Effector memory CD4-positive, alpha-beta T cell (primary cell): ENCODE results near the gene CRTC3.

Source experiments
- DNase-seq, 3 donors: peaks; one replicate each; pipeline ENCODE4 v3.0.0-alpha.2; 2020
- H3K27ac ChIP-seq: 2 replicates; pipeline ENCODE4 v1.7.0; 2013; ENCODE audit warnings: mild to moderate bottlenecking, low read length, moderate library complexity; ENCODE audit not compliant: insufficient read depth, poor library complexity, severe bottlenecking
- H3K27me3 ChIP-seq: replicated peaks from 2 replicates; pipeline ENCODE4 v1.7.0; 2013; ENCODE audit warnings: mild to moderate bottlenecking, low read length; ENCODE audit not compliant: insufficient read depth, control insufficient read depth, poor library complexity, severe bottlenecking
- H3K36me3 ChIP-seq: 2 replicates; pipeline ENCODE4 v1.7.0; 2013; ENCODE audit warnings: mild to moderate bottlenecking, low read length, moderate library complexity; ENCODE audit not compliant: control insufficient read depth, insufficient read depth
- H3K4me1 ChIP-seq: 2 replicates; pipeline ENCODE4 v1.7.0; 2013; ENCODE audit warnings: low read length, mild to moderate bottlenecking; ENCODE audit not compliant: control insufficient read depth, insufficient read depth, poor library complexity, severe bottlenecking
- H3K4me3 ChIP-seq: 2 replicates; pipeline ENCODE4 v1.7.0; 2013; ENCODE audit warnings: low read length, low read depth, mild to moderate bottlenecking; ENCODE audit not compliant: insufficient read depth, poor library complexity, severe bottlenecking
- H3K9me3 ChIP-seq: 2 replicates; pipeline ENCODE4 v1.7.0; 2013; ENCODE audit warnings: mild to moderate bottlenecking, low read length, moderate library complexity; ENCODE audit not compliant: control insufficient read depth

Gene CRTC3

DNA sequence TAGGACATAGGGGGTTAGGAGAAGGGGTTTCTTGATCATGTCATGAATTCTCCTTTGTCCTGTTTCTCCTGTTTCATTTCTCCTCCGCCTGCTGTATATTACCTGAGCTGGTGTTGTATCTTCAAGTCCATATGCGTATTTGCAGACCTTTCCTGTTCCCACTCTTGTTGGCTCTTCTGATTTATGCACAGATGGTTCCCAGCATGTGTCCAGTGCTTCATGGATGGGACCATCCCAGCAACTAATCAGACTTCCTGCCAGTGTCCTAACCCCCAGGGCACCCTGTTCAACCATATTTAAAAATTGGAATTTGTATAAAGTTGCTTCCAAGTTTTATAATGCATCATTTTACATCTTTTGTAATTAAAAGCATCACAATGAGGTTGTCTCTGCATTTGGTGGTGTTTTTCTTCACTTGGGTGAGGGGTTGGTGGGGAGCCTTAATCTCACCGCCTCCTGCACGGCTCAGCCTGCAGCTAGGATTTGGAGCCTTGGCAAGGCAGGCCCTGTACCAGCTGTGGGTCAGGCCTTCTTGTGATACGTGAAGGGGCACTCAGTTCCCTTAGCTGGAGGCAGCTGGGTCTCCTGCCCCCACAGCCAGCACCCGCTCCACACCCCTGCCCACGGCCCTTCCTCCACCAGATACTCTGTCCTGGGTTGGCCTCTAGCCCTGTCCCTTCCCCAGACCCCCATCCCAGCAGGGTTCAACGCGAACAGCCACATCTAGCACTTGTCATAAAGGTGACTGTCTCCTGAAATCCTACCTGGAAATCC, 115.4 kb downstream of the CRTC3 start:
- no peaks in the 10 kb centered on the region for H3K27me3 ChIP-seq
- no peak overlapping the region for H3K27ac ChIP-seq

DNA sequence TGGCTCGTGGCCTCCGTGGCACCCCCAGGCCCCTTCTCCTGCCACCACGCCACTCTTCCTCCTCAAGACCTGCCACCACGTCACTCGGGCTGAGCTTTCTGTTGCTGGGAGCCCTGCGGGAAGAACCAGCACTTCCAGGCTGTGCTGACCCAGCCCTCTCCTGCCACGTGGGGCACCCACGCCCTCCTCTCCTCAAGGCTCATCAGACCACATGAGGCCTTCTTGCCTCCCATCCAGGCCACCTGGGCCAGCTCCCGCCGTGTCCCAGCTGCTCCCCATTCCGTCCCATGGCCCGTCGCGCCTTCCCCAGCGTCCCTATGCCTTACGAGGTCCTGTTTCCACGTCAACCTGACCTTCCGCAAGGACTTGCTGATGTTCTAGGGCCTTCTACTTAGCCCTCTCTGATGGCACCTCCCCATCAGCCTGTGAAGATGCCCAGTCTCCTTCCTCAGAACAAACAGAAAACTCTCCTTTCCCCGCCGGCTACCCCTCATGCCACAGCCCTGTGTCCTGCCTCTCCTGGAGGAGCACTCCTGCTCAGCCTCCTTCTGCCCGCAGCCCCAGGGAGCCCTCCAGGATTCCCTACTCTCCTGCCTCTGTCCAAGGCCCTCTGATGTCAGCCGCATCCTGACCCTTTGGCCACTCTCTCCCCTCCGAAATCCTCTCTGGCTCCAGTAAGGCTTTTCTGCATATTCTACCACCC, 116.3 kb downstream of the CRTC3 start:
- Histone ChIP-seq H3K36me3 (peaks cover 28% of the 10 kb centered on the region), H3K27ac (no peak overlapping the region), H3K4me1 (peaks cover 12% of the 10 kb centered on the region), H3K9me3 (no peaks in the 10 kb centered on the region), H3K4me3 (no peak overlapping the region), H3K27me3 (no peaks in the 10 kb centered on the region)
- no peak for DNase-seq

More for the DNA sequence above, 115.4 kb downstream of the CRTC3 start:
- H3K4me1 ChIP-seq, result peaks cover 12% of the 10 kb centered on the region
- no peak overlapping the region for H3K4me3 ChIP-seq
- DNase-seq, result no peak
- H3K9me3 ChIP-seq, result no peaks in the 10 kb centered on the region
- peaks cover 36% of the 10 kb centered on the region for H3K36me3 ChIP-seq

DNA sequence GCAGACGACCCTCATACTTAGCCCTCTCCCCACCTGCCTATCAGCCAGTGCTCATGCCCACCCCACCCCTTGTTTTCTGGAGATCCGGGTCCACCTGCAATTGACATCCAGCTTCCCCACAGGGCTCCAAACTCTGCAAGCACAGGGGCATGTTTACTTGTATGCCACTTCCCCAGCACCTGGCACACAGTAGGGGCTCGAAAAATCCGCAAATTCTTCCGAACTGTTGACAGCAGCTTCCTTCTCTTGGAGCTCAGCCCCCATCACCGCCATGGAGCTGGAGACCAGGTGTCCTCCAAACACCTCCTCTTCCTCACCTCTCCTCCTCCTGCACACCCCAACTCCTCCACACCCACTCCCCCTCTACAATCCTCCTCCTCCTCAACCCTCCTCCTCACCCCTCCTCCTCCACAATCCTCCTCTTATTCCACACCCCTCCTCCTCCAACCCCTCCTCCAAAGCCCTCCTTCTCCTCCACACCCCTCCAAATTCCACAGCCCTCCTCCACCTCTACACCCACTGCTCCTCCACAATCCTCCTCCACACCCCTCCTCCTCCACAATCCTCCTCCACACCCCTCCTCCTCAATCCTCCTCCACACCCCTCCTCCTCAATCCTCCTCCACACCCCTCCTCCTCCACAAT, 117.1 kb downstream of the CRTC3 start:
- Histone ChIP-seq H3K9me3 (no peaks in the 10 kb centered on the region), H3K27ac (no peak overlapping the region), H3K4me3 (no peak overlapping the region), H3K36me3 (peaks cover 21% of the 10 kb centered on the region), H3K4me1 (peaks cover 12% of the 10 kb centered on the region), H3K27me3 (no peaks in the 10 kb centered on the region)
- DNase-seq, result no peak

DNA sequence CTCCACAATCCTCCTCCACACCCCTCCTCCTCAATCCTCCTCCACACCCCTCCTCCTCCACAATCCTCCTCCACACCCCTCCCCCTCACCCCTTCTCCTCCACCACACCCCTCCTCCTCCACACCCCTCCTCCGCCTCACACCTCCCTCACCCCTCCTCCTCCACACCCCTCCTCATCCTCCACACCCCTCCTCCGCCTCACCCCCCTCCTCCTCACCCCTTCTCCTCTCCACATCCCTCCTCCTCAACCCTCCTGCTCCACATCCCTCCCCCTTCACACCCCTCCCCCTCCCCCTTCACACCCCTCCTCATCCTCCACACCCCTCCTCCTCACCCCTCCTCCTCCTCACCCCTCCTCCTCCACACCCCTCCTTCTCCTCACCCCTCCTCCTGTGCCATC, 117.6 kb downstream of the CRTC3 start:
- Histone ChIP-seq H3K4me1 (peaks cover 12% of the 10 kb centered on the region), H3K9me3 (no peaks in the 10 kb centered on the region), H3K36me3 (peaks cover 16% of the 10 kb centered on the region), H3K27ac (no peak overlapping the region), H3K27me3 (no peaks in the 10 kb centered on the region), H3K4me3 (no peak overlapping the region)
- DNase-seq, result no peak

DNA sequence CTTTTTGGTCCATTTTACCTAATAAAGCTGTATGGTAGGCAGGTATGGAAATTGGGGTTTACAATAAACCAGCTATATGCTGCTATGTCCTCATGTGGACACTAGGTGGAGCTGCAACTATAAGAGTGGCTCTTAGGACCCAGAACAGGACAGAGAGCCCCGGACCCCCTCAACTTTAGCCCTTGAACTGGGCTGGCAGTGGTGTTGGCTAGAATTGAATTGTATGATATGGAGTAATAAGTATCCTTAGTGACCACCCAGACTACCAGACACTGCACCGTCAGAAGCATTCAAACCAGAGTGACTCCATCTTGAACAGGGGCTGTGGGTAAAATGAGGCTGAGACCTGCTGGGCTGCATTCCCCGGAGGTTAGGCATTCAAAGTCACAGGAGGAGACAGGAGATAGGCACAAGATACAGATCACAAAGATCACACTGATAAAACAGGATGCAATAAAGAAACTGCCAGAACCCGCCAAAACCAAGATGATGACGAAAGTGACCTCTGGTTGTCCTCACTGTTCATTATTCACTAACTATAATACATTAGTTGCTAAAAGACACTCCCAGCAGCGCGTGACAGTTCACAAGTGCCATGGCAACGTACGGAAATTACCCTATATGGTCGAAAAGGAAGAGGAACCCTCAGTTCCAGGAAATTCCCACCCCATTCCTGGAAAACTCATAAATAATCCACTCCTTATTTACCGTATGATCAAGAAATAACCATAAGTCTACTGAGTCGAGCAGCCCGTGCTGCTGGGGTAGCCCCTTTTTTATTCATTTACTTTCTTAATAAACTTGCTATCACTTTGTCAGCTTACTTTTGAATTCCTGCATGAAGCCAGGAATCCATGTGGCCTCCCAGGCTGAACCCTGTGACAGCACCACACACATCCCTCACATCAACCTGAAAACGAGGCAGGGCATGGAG, 118.7 kb downstream of the CRTC3 start:
- no peaks in the 10 kb centered on the region for H3K27me3 ChIP-seq
- H3K9me3 ChIP-seq, result no peaks in the 10 kb centered on the region
- no peak overlapping the region for H3K4me3 ChIP-seq
- no peak overlapping the region for H3K27ac ChIP-seq
- peak; percentile 21 to 54 (median 34) for DNase-seq
- peaks cover 5% of the 10 kb centered on the region for H3K36me3 ChIP-seq
- H3K4me1 ChIP-seq, result peaks cover 12% of the 10 kb centered on the region

DNA sequence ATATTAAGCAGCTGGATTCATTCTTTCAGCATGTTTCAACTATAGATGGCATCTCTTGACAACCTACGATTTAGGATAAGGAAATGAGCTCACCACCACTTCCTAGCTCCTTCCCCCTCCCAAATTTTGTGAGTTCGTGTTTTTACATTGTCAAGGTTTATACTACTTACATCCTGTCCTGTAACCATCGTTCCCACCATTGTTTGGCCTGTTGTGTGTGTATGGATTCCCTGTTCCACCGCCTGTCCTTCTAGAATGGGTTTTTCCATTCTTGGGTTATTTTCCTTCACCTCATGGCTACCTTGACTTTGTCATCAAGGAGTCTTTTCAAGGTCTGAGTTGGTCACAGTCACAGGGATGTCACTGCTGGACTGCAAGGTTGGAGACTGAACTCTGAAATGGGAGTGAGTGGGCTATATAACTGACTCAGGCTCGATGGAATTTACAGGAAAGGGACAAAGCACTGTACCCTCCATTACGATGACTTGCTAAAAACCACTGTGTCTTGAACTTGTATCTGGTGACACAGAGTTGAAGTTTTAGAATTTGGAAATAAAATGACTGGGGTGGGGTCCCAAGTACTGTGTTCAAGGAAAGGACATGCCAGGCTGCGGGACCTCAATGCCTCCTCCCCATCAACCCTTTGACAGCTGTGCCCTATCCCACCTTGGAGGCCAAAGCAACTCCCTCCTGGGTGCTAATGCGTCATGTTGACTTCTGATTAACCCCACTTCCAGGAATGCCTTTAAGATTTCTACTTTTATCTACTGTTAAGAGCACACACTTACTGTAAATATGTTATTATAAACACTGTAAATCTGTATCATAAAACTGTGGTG, 120.6 kb downstream of the CRTC3 start:
- no peak for DNase-seq
- Histone ChIP-seq H3K9me3 (no peaks in the 10 kb centered on the region), H3K4me3 (no peak overlapping the region), H3K27me3 (no peaks in the 10 kb centered on the region), H3K36me3 (no peaks in the 10 kb centered on the region), H3K4me1 (peaks cover 17% of the 10 kb centered on the region), H3K27ac (no peak overlapping the region)

DNA sequence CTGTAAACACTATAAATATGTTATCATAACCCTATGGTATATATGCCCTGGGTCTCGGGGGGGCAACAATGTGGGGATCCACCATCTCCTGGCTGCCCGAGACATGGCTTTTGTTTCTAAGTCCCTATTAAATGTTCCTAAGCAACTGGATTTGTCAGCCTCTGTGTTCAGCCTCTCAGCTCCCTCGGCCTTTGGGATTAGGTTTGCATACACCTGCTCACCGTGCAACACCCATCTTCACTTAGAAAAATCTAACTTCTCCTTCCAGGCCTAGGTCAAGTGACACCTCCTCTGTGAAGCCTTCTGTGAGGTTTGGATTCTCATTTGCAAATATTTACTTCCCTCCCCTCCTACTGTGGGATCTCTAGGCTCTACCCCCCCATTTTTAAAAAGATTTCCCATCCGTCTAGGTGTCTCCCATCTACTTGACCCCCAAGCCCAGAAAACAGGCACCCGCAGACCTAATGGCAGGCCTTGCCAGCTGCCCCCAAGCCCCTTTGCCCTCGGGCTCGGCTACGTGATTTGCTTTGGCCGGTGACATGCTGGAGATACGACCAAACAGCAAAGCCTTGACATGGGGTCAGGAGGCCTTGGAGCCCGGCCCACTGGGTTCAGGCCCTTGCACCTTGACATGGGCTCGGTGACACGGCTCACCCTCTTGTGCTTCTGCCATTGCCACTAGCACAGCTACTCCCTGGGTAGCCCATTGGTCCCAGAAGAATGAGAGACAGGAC, 121.4 kb downstream of the CRTC3 start:
- H3K9me3 ChIP-seq, result no peaks in the 10 kb centered on the region
- no peak for DNase-seq
- peaks cover 1% of the 10 kb centered on the region for H3K27me3 ChIP-seq
- H3K4me1 ChIP-seq, result peaks cover 17% of the 10 kb centered on the region
- H3K36me3 ChIP-seq, result no peaks in the 10 kb centered on the region
- H3K4me3 ChIP-seq, result no peak overlapping the region
- H3K27ac ChIP-seq, result no peak overlapping the region

DNA sequence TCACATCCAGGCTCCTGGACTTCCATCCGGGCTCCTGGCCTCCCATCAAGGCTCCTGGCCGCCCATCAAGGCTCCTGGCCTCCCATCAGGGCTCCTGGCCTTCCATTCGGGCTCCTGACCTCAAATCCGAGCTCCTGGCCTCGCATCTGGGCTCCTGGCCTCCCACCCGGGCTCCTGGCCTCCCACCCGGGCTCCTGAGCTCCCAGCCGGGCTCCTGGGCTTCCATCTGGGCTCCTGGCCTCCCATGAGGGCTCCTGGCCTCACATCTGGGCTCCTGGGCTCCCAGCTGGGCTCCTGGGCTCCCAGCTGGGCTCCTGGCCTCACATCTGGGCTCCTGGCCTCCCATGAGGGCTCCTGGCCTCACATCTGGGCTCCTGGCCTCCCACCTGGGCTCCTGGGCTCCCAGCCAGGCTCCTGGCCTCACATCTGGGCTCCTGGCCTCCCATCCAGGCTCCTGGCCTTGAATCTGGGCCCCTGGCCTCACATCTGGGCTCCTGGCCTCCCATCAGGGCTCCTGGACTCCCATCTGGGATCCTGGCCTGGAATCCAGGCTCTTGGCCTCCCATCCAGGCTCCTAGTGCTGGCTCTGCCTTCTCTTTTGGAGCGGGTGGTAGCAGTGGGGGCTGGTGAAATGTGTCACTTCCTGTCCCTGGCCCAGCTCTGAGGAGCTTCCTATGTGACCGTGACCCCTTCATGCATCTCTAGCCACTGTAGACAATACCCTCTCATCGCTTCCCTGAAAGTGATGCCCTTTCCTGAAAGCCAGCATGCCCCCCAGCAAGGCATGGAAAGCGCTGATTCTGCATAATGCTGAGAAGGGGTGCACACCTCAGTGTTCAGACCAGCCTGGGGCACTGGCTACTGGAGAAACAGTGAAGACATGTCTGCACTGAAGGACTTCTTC, 124.8 kb downstream of the CRTC3 start:
- Histone ChIP-seq H3K27ac (no peak overlapping the region), H3K4me1 (peaks cover 22% of the 10 kb centered on the region), H3K36me3 (no peaks in the 10 kb centered on the region), H3K4me3 (no peak overlapping the region), H3K27me3 (peaks cover 4% of the 10 kb centered on the region), H3K9me3 (no peaks in the 10 kb centered on the region)
- DNase-seq, result no peak
